IPS DF 6.9 (cell line): ENCODE measurements around the gene BABAM2.
"Not testable (repeated sequence)": the region's sequence is repeated elsewhere in the genome, so short reads cannot be mapped to it uniquely, and the experiment has no call there.

Source experiments
- DNase-seq: peaks from one replicate; pipeline ENCODE4 v3.0.0-alpha.2; 2013; ENCODE audit warnings: low read depth, low spot score
- H3K27ac ChIP-seq: one replicate; pipeline ENCODE4 v1.5.1; 2013; ENCODE audit warnings: low read length, control low read depth
- H3K27me3 ChIP-seq: 2 replicates; pipeline ENCODE4 v1.6.1; 2013; ENCODE audit warnings: mild to moderate bottlenecking, low read length; ENCODE audit not compliant: control insufficient read depth, insufficient read depth
- H3K36me3 ChIP-seq: 2 replicates; pipeline ENCODE4 v1.6.1; 2013; ENCODE audit warnings: low read length; ENCODE audit not compliant: control insufficient read depth, insufficient read depth
- H3K4me1 ChIP-seq: 2 replicates; pipeline ENCODE4 v1.6.1; 2013; ENCODE audit warnings: low read length; ENCODE audit not compliant: control insufficient read depth, insufficient read depth
- H3K4me3 ChIP-seq: 2 replicates; pipeline ENCODE4 v1.5.1; 2013; ENCODE audit warnings: mild to moderate bottlenecking, low read length
- H3K9me3 ChIP-seq: 2 replicates; pipeline ENCODE4 v1.6.1; 2013; ENCODE audit warnings: low read length, inconsistent platforms; ENCODE audit not compliant: control insufficient read depth, insufficient read depth
- WGBS: extraction: QIAGEN DNeasy Blood & Tissue Kit; methylation state at CpG from one replicate; pipeline ENCODE4 v1.1.7; 2013; ENCODE audit warnings: mixed read lengths, missing lambda C conversion rate; ENCODE audit not compliant: insufficient read length, insufficient coverage; 5-methylcytosine and 5-hydroxymethylcytosine counted together

The BABAM2 gene

DNA sequence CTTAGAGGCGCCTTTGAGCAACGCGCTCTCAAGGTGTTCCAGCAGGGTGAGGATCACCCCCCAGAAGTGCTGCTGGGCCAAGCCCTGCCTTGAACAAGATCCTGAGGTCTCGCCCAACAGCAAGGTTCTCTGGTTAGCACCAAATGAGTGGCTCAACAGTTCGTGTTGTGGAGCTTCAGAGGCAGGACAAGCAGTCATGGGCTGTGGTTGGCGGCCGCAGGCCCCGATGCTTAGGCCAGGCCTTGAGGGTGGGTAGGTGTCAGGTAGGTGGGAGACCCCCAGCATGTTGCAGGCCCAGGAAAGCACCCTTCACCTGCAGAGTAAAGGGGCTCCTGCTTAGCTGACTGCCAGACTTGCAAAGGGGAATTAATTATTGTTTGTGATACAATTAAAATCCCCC lies 431.9 kb downstream of the BABAM2 start:
- Histone ChIP-seq H3K27ac (no peak overlapping the region), H3K36me3 (no peaks in the 10 kb centered on the region), H3K9me3 (no peaks in the 10 kb centered on the region), H3K4me3 (no peak overlapping the region), H3K27me3 (no peaks in the 10 kb centered on the region), H3K4me1 (peaks cover 9% of the 10 kb centered on the region)
- DNase-seq: no peak
- WGBS: no CpG with 5 or more reads among the region's 8 CpGs

DNA sequence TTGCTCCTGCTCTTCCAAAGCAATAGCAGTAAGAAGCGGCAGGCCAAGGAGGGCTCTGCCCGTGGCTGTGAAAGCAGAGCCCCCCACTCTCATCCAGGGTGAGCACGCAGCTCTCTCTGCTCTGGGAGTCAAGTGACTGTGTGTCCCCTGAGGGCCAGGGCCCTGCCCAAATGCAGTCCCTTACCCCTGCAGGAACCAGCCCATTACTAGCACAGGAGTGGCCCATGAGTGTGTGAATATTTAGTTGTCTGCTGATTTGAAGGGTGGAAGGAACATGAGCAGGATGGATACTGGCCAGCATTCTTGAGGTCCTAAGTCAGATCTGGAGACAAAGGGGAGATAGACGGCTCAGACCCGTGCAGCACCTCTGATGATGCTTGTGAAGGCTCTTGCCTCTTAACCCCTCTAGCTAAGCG lies 432.5 kb downstream of the BABAM2 start:
- no peaks in the 10 kb centered on the region for H3K9me3 ChIP-seq
- no CpG with 5 or more reads among the region's 6 CpGs for WGBS
- H3K27ac ChIP-seq: no peak overlapping the region
- no peaks in the 10 kb centered on the region for H3K27me3 ChIP-seq
- no peak for DNase-seq
- peaks cover 9% of the 10 kb centered on the region for H3K4me1 ChIP-seq
- H3K36me3 ChIP-seq: no peaks in the 10 kb centered on the region
- no peak overlapping the region for H3K4me3 ChIP-seq

DNA sequence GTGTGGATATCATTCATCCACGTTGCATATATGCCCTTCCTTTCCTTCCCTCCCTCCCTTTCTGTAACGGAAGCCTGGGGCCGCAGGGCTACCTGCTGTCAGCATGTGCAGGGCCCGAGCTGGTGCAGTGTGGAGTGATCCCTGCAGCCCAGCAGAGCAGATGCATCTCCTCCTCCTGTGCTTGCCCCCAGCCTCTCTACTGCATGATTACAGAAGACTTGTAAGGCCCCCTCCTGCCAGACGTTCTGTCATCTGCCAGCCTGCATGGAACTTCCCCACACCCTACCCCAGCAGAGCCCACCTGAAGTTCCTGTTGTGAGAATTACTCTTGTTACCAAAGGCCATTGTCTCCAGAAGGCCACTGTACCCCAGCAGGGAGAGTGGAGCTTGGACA lies 434.6 kb downstream of the BABAM2 start:
- H3K4me3 ChIP-seq: no peak overlapping the region
- no peak overlapping the region for H3K27ac ChIP-seq
- H3K4me1 ChIP-seq: peaks cover 9% of the 10 kb centered on the region
- H3K36me3 ChIP-seq: no peaks in the 10 kb centered on the region
- no peaks in the 10 kb centered on the region for H3K27me3 ChIP-seq
- no CpG with 5 or more reads among the region's 5 CpGs for WGBS
- no peak for DNase-seq
- no peaks in the 10 kb centered on the region for H3K9me3 ChIP-seq

DNA sequence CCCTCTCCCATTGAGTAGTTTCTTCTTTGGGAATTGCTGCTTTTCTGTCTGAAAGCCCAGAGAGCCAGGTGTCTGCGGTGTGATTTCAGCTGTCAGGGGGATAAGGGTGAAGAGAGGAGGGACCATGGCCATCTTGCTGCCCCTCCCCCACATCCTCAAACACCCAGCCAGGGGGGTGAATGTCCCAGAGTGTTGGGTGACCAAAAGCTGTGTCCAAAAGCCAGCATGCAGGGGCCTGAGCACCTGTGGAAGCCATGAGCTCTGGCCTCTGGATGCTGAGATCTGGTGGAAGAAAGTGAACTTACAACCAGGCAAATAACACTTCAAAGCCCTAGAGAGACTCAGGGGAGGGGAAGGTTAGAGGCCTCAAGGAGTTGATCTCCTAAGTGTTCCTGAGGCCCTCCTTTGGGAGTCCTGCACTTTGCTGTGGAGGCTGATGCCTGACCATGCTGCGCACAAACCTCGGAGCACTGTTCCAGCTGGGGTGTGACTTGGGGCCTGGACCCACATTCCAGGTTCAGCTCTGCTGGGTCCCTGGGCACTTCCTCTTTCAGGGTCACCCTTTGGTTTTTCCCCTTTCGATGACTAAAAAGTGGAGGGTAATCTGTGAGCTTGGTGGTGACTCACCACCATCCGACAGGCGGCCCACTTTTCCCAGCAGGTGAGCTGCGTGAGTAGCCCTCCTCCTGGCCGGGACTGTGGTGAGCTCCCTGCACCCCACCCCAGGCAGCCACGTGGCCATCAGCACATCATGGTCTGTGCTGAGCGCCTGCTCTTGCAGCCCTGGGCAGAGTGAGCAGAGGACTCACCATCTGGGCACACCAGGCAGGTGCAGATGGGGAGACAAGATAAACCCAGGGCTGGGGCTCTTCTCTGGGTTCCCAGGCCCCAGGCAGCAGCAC lies 435.3 kb downstream of the BABAM2 start:
- no peak for DNase-seq

DNA sequence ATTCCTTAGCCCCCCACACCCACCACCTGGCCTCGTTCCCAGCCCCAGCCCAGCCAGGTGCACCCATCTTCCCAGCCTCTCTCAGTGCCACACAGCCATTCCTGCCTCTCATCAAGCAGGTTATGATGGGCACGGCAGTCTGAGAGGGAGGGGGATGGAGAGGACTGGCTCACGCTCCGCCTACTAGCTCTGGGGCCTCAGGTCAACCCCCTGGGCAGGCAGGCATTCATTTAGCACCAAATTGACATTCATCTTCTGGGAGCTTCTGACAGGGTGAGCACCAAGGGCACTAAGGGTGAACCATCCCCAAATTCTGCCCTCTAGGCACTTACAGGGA lies 435.9 kb downstream of the BABAM2 start:
- H3K4me3 ChIP-seq: no peak overlapping the region
- H3K36me3 ChIP-seq: no peaks in the 10 kb centered on the region
- WGBS: no CpG with 5 or more reads among the region's 4 CpGs
- peaks cover 9% of the 10 kb centered on the region for H3K4me1 ChIP-seq
- H3K27ac ChIP-seq: no peak overlapping the region
- H3K27me3 ChIP-seq: no peaks in the 10 kb centered on the region
- no peak for DNase-seq
- H3K9me3 ChIP-seq: no peaks in the 10 kb centered on the region

More for the DNA sequence above, 435.3 kb downstream of the BABAM2 start:
- Histone ChIP-seq H3K4me3 (no peak overlapping the region), H3K9me3 (no peaks in the 10 kb centered on the region), H3K27me3 (no peaks in the 10 kb centered on the region), H3K36me3 (no peaks in the 10 kb centered on the region), H3K4me1 (peaks cover 9% of the 10 kb centered on the region), H3K27ac (no peak overlapping the region)
- WGBS: no CpG with 5 or more reads among the region's 10 CpGs

GRCh38 chr2:28326881-28327505 lies 436.5 kb downstream of the BABAM2 start:
- Histone ChIP-seq H3K9me3 (no peaks in the 10 kb centered on the region), H3K4me1 (peaks cover 9% of the 10 kb centered on the region), H3K4me3 (no peak overlapping the region), H3K27me3 (no peaks in the 10 kb centered on the region), H3K36me3 (no peaks in the 10 kb centered on the region), H3K27ac (no peak overlapping the region)
- WGBS: no CpG with 5 or more reads among the region's 6 CpGs
- no peak for DNase-seq

- Histone ChIP-seq H3K4me3 (no peak overlapping the region), H3K9me3 (no peaks in the 10 kb centered on the region), H3K27ac (no peak overlapping the region), H3K4me1 (peaks cover 9% of the 10 kb centered on the region), H3K36me3 (no peaks in the 10 kb centered on the region), H3K27me3 (no peaks in the 10 kb centered on the region)
- no CpG with 5 or more reads among the region's 7 CpGs for WGBS
- no peak for DNase-seq
These were observed 437.0 kb downstream of the BABAM2 start for GRCh38 chr2:28327581-28327955.

DNA sequence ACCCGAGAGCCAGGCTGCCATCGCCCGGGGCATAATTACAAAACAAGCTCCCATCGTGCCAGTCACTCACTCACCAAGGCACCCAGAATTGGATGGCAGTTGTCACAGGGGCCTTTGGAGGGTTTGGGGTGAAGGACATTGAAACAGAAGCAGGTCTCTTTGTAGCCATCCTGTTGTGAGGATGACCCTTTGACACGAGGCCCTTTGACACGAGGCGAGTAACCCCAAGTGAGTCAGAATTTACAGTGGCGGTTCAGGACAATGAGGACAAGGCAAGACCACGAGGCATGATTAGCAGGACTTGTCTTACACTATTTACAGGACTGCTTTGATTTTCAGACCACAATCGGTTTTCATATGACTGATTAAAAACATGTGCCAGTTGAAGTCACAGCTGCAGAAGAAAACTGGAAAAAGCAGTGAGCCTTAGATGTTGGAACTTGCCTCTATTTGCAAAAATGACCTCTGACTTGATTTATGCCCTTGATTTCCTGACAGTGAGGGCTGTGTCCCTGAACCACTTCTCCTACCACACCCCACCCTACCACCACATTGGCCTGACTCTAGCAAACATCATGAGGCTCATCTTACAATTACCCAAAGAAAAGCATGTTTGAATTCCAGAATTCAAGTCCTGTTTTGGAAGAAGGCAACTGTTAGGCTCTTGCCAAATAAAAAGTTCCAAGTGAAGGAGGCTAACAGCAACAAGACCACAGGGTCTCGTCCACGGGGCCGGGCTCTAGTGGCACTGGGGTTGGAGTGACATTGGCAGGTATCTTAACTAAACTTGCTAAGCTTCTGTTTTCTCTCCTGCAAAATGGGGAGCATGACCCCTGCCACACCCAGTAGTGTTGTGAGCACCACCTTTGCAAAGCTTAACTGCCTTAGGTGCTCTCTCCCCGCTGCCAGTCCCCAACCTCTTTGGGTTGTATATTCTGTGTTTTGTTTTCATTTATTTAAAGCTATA lies 437.7 kb downstream of the BABAM2 start:
- H3K9me3 ChIP-seq: no peaks in the 10 kb centered on the region
- no peak for DNase-seq
- no CpG with 5 or more reads among the region's 14 CpGs for WGBS
- no peak overlapping the region for H3K27ac ChIP-seq
- no peaks in the 10 kb centered on the region for H3K27me3 ChIP-seq
- peaks cover 9% of the 10 kb centered on the region for H3K4me1 ChIP-seq
- H3K4me3 ChIP-seq: no peak overlapping the region
- no peaks in the 10 kb centered on the region for H3K36me3 ChIP-seq

DNA sequence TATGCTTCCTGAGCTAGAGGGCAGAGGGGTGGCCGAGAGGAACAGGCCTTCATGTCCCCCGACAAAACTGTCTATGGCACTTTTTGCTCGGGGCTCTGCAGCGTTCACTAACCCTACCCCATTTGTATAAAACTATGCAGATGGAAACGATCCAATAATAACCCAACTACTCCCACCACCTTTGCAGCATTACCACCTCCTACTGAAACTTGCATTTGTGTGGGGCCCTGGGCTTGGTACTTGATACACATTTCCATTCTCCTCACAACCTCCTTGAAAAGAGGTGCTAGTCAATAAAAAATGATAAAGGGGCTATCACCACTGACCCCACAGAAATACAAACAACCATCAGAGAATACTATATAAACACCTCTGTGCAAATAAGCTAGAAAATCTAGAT lies 438.7 kb downstream of the BABAM2 start:
- H3K27ac ChIP-seq: no peak overlapping the region
- no peaks in the 10 kb centered on the region for H3K36me3 ChIP-seq
- H3K27me3 ChIP-seq: no peaks in the 10 kb centered on the region
- H3K4me3 ChIP-seq: no peak overlapping the region
- DNase-seq: no peak
- peaks cover 9% of the 10 kb centered on the region for H3K4me1 ChIP-seq
- H3K9me3 ChIP-seq: no peaks in the 10 kb centered on the region
- no CpG with 5 or more reads among the region's 5 CpGs for WGBS

DNA sequence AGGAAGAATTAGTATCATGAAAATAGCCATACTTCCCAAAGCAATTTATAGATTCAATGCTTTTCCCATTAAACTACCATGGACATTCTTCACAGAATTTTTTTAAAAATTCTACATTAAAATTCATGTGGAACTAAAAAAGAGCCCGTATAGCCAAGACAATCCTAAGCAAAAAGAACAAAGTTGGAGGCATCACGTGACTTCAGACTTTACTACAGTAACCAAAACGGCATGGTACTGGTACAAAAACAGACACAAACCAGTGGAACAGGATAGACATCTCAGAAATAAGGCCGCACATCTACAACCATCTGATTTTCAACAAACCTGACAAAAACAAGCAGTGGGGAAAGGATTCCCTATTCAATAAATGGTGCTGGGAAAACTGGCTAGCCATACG lies 440.2 kb downstream of the BABAM2 start:
- H3K27me3 ChIP-seq, H3K27ac ChIP-seq, H3K4me1 ChIP-seq, H3K36me3 ChIP-seq, DNase-seq, H3K4me3 ChIP-seq, H3K9me3 ChIP-seq: not testable (repeated sequence)
- WGBS: no CpG with 5 or more reads among the region's 5 CpGs
